ENCODE data around the gene EFEMP2.
"Not testable (repeated sequence)": the region's sequence is repeated elsewhere in the genome, so short reads cannot be mapped to it uniquely, and the experiment has no call there.

EFEMP2 gene

GRCh38 chr11:65851811-65852507 is 20.6 kb downstream of the EFEMP2 start:
- intact Hi-C loops (cut with DNase I): no loop called here
- peak in 2 of 42 donors; percentile 2 to 11 for DNase-seq

- DNase-seq: no peak
- intact Hi-C loops (cut with DNase I): no loop called here
Measured at GRCh38 chr11:65851083-65851579, 21.5 kb downstream of the EFEMP2 start.

GRCh38 chr11:65850217-65851082 is 22.1 kb downstream of the EFEMP2 start:
- peak in 2 of 42 donors; percentile 14 to 28 for DNase-seq
- intact Hi-C loops (cut with DNase I): no loop called here

GRCh38 chr11:65849771-65850216 is 22.8 kb downstream of the EFEMP2 start:
- intact Hi-C loops (cut with DNase I): no loop called here
- DNase-seq: peak in 1 of 42 donors; percentile 19

- peak in 1 of 42 donors; percentile 9 for DNase-seq
- intact Hi-C loops (cut with DNase I): no loop called here
Measured at GRCh38 chr11:65849366-65849765, 23.2 kb downstream of the EFEMP2 start.

- DNase-seq: peak in 1 of 42 donors; percentile 14
- intact Hi-C loops (cut with DNase I): not testable (repeated sequence)
Measured at GRCh38 chr11:65848693-65849092, 23.9 kb downstream of the EFEMP2 start.

- intact Hi-C loops (cut with DNase I): no loop called here
- peak in 1 of 42 donors; percentile 14 for DNase-seq
Measured at GRCh38 chr11:65847746-65848145, 24.9 kb downstream of the EFEMP2 start.

GRCh38 chr11:65844231-65844872 is 28.2 kb downstream of the EFEMP2 start:
- peak in 1 of 42 donors; percentile 7 for DNase-seq
- intact Hi-C loops (cut with DNase I): no loop called here

GRCh38 chr11:65843811-65844210 is 28.8 kb downstream of the EFEMP2 start:
- intact Hi-C loops (cut with DNase I): no loop called here
- no peak for DNase-seq

GRCh38 chr11:65842144-65842543 is 30.5 kb downstream of the EFEMP2 start:
- no peak for DNase-seq
- intact Hi-C loops (cut with DNase I): no loop called here

- intact Hi-C loops (cut with DNase I): no loop called here
- DNase-seq: peak in 2 of 42 donors; percentile 7 to 30
Measured at GRCh38 chr11:65834202-65834601, 38.4 kb downstream of the EFEMP2 start.

- DNase-seq: peak; percentile 96 to 99 (median 98)
- intact Hi-C loops (cut with DNase I): no loop called here
Measured at GRCh38 chr11:65833297-65834030, 39.1 kb downstream of the EFEMP2 start, which contains the start of gene SNX32. Gene SNX32 (plus strand): TSS chr11:65833963. CDS start chr11:65834066, 103 bp downstream.

GRCh38 chr11:65832231-65832630 is 40.4 kb downstream of the EFEMP2 start:
- intact Hi-C loops (cut with DNase I); DNase-seq: not testable (repeated sequence)

- DNase-seq: no peak
- intact Hi-C loops (cut with DNase I): no loop called here
Measured at GRCh38 chr11:65829459-65829858, 43.1 kb downstream of the EFEMP2 start.

GRCh38 chr11:65826984-65827735 is 45.4 kb downstream of the EFEMP2 start:
- intact Hi-C loops (cut with DNase I): no loop called here
- peak in 1 of 42 donors; percentile 3 for DNase-seq

GRCh38 chr11:65822776-65823528 is 49.6 kb downstream of the EFEMP2 start:
- intact Hi-C loops (cut with DNase I): no loop called here
- DNase-seq: no peak

- intact Hi-C loops (cut with DNase I): no loop called here
- DNase-seq: peak in 1 of 42 donors; percentile 16
Measured at GRCh38 chr11:65821107-65821506, 51.5 kb downstream of the EFEMP2 start.
